Sciatic nerve (tissue), 2 donors: ENCODE measurements around the gene C15orf40. TPM values are rescaled to one million over a fixed set of nuclear protein-coding genes. Genes with fewer than 3 reads are reported as not detected.
"Not testable (repeated sequence)": the region's sequence is repeated elsewhere in the genome, so short reads cannot be mapped to it uniquely, and the experiment has no call there.

Source experiments
- ATAC-seq: fragments of 200-7000 bp; cut with Tn5 transposase; one replicate; pipeline ENCODE4 v1.9.1; 2020; ENCODE audit warnings: mild to moderate bottlenecking, moderate library complexity
- DNase-seq: peaks from one replicate; pipeline ENCODE4 v3.0.0-alpha.2; 2020; ENCODE audit warnings: low spot score
- intact Hi-C: fragments of 100-400 bp; cut with DNase I; formaldehyde crosslinking; loops from one replicate; pipeline ENCODE4 v1.14.2; 2022
- total RNA-seq: library from RNA; stranded (reverse); fragmentation: NEBNext Ultra II Directional; extraction: Animal tissue kit (Norgen Biotek cat#: 25700); gene quantifications from one replicate; pipeline ENCODE4 v1.2.1, GENCODE V29; 2021
- donor health status: DM: no; HTN: no; CAD: no.
- donor health status: DM: no; HTN: no; CAD: no.

Gene C15orf40
- total RNA-seq, 1 donor from 2014 or later, result 20.6 TPM

GRCh38 chr15:82963471-82964341 lies 47.7 kb downstream of the C15orf40 start:
- ATAC-seq (no peak), DNase-seq (no peak)
- intact Hi-C loops, result no loop called here

GRCh38 chr15:82960766-82961165 lies 50.7 kb downstream of the C15orf40 start:
- intact Hi-C loops, result no loop called here
- no peak for ATAC-seq
- no peak for DNase-seq

DNA sequence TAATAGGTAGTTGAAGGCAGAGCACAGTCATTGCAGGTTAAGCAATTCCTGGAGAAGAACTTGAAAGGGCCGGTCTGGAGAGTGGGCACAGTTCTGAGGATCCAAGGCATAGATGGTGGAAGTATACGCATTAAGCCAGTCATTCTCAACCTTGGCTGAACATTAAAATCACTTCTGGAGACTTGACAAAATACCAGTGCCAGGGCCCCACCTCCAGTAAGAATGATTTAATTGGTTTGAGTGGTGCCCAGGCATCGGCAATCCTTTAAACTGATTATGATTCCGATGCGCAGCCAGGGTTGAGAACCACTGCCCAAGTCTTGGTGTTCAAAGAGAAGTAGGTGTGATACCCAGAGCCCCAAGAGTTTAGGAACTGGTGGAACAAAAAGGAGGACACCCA lies 52.0 kb downstream of the C15orf40 start:
- ATAC-seq (no peak), DNase-seq (no peak)
- intact Hi-C loops, result no loop called here

DNA sequence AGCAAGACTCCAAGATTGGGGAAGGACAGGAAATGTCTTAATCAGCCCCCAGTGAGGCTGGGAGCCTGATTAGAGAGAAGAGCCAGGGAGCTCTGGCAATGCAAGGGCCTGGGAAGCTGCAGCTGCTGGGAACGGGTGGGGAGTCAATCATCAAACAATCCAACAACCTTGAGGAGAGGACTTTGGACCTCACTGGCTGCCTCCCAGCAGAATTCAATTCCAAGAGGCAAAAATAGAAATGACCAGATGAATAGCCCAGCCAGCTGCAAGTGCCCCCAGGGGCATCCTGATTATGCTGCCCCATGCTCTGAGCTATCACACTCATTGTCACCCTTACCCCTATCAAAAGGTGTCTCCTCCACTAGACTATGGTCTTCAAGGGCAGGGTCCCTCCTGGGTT lies 52.8 kb downstream of the C15orf40 start:
- intact Hi-C loops, result no loop called here
- ATAC-seq (no peak), DNase-seq (no peak)

GRCh38 chr15:82952158-82953081 lies 59.0 kb downstream of the C15orf40 start, which contains the start of gene HOMER2:
Gene HOMER2, minus strand, starts transcription at chr15:82952720. Its CDS starts 185 bp downstream, at chr15:82952535.
- ATAC-seq, result peak; percentile 54
- peak; percentile 63 for DNase-seq
- intact Hi-C loops, result no loop called here

DNA sequence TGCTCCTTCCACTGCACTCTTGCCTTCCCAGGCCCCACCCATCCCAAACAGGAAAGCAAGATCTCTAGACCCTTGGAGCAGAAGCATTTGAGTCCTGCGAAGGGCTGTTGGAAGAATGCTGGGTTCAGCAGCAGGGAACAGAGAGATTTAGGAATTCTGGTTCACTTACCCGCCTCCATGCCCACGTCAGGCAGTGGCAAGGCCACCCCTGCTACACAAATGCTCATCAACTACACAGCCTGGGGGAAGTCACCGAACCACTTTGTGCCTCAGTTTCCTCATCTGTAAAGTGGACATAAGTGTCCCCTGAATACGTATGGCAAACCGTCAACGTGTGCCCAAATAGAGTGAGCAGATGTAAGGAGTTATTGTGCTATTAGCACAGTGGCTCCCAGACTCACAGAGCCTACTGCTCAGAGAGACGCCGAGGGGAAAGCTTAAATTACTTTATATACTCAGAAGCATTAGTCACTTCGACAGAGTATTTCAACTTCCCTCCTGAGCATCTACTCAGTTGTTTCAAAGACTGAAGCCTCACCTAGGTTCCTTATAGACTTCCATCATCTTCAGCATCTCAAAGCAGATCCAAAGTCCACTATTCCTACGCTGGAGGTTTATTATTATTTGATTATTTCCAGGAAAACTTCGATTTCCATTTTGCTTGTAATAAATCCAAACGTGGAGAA lies 59.8 kb downstream of the C15orf40 start:
- DNase-seq, result no peak
- intact Hi-C loops, result no loop called here
- peak; percentile 29 for ATAC-seq

DNA sequence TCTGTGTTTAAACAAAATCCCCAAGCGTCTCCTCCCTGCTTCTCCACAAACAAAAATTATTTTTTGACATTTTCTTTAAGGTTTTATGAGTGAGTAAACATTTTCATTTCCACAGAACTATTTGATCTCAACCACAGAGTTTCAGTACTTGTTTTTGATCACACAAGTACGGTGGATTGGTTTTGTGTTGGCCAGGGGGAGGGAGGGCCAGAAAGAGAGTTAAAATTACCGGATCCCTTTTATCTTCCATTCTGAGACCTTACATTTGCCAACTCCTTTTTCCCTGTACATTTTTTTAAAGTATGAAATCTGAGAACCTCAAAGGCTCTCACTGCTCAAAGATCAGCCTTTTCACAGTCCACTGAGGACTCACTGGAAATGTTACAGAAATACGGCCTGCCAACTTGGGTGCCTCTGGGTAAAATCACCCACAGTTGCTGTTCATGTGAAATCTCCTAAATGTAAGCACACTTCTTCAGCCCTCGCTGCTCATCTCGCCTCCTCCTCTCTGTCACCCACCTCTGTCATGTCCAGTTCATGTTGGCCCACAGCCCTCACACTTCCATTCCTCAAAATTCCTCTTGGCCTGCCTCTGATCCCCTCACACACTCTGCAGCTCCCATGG lies 60.6 kb downstream of the C15orf40 start:
- DNase-seq, result no peak
- intact Hi-C loops, result no loop called here

GRCh38 chr15:82950295-82950694 lies 61.1 kb downstream of the C15orf40 start:
- intact Hi-C loops, result no loop called here
- no peak for DNase-seq
- no peak for ATAC-seq

More for the DNA sequence above, 60.6 kb downstream of the C15orf40 start:
- peak; percentile 33 for ATAC-seq

DNA sequence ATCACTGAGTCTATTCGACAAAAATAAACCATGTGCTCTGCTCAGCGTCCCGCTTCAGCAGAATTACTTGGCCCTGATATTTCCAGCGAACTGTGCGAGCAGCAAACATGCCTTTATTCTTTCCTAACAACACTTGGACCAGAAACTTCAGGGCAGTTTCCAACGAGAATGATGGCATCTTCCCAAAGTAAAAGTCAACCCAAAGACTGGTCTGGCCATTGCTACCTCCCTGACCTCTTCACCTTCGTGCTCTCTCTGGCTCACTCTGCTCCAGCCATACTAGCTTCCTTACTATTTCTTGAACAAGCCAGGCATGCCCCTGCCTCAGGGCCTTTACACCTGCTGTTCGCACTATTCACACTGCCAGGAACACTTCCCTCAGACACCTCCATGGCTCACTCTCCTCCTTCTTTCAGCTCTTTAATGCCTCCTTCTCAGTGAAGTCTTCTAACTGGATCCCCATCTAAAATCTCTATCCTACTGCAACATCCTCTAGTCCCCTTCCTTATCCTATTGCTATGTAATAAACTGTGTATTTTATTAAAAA lies 65.2 kb downstream of the C15orf40 start:
- DNase-seq (no peak), ATAC-seq (no peak)
- intact Hi-C loops, result no loop called here

DNA sequence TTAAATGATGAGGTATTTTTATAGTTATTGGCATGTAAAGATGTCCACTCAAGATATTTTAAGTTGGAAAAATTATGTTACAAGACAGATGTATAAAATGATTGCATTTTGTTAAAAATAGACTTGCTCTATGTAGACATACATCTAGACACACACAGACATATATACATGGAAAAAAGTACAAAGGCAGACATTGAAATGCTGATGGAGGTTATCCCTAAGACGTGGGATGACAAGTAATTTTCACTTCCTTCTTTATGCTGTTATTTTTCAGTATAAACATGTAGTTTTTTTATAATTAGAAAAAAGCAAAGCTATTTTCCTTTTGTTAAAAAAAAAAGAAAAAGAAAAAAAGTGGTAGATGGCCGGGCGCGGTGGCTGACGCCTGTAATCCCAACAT lies 66.1 kb downstream of the C15orf40 start:
- intact Hi-C loops, result no loop called here
- ATAC-seq, result no peak
- DNase-seq, result no peak

GRCh38 chr15:82944821-82945220 lies 66.6 kb downstream of the C15orf40 start:
- intact Hi-C loops, result no loop called here
- ATAC-seq, result no peak
- DNase-seq, result no peak

DNA sequence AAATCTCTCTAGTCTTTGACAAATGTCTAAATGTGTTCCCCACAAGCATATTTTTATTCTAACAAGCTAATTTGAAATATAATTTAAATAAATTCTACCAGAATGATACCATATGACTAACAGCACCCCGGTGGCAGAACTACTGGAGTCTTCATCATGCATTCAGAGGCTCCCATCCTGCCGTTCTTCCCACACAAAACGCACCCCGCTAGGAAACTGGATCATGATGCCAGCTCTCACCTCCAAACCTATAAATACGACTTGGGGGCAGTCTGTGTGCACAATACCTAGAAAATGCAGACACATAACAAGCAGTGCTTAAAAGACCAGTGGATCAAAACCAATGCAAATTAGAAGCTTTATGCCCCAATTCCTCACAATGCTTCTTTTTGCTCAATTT lies 67.4 kb downstream of the C15orf40 start:
- DNase-seq (no peak), ATAC-seq (no peak)
- intact Hi-C loops, result no loop called here

DNA sequence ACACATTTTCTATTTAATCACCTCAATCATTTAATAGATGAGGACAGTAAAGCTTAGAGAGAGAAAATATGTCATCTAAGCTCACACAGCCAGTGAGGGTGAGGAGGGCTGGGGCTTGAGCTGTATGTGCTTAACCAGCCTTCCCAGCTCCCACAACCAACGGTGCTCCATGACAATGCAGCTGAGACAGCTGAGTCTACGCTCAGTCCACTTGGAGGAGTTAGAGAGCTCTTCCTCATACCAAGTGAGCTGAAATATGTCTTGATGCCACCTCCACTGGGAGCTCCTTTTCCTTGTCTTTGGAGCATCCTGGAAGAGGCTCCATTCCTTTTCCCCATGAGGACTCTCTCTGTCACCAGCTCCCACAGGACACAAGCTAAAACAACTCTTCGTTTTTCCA lies 68.3 kb downstream of the C15orf40 start:
- intact Hi-C loops, result no loop called here
- DNase-seq, result no peak
- ATAC-seq, result no peak

DNA sequence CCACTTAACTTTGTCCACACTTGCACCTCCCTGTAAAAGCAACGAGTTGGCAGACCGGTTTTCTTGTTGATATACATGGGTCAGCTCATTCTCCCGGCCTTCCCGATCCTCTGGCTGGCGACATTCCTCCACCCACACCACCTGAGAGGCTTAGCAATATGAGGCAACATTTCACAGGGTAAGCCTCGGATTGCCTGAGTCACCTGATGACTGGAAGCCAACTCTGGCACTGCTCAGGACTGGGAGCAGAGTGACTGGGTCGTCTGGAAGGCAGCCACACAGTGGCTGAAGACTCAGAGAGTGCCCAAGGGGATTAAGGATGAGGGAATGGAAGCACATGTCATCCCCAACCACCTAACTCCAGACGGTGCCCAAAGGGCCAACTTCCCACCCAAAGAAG lies 68.7 kb downstream of the C15orf40 start:
- intact Hi-C loops, result no loop called here
- ATAC-seq, result no peak
- DNase-seq, result no peak

DNA sequence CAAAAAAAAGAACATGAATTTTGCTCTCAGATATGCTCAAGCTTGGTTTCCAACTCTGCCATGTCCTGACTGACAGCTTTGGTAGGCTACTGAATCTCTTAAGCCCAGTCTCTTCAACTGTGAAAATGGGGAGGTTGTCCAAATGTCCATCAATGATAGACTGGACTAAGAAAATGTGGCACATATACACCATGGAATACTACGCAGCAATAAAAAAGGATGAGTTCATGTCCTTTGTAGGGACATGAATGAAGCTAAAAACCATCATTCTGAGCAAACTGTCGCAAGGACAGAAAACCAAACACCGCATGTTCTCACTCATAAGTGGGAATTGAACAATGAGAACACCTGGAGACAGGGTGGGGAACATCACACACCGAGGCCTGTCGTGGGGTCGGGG lies 71.8 kb downstream of the C15orf40 start:
- ATAC-seq, DNase-seq, intact Hi-C loops: not testable (repeated sequence)
